ENCODE data around the gene KRTAP12-2.
"Not testable (repeated sequence)": the region's sequence is repeated elsewhere in the genome, so short reads cannot be mapped to it uniquely, and the experiment has no call there.

The KRTAP12-2 gene

GRCh38 chr21:44681861-44682579 lies 15.3 kb upstream of the KRTAP12-2 start, which contains the start of gene KRTAP12-1:
Gene KRTAP12-1 (minus strand): TSS chr21:44682163. CDS start chr21:44682123, 40 bp downstream.
- Histone ChIP-seq H3K36me3 (ENCODE audit: control insufficient read depth, insufficient read depth, low read length) (no peaks in the 10 kb centered on the region), H3K9me3 (ENCODE audit: control insufficient read depth, low read length) (no peaks in the 10 kb centered on the region), H3K27ac (ENCODE audit: low read depth, low read length, severe bottlenecking) (no peak within 1 kb of the TSS), H3K4me1 (ENCODE audit: control insufficient read depth, insufficient read depth, low read length, poor library complexity, severe bottlenecking) (no peaks in the 10 kb centered on the region), H3K4me3 (ENCODE audit: extremely low read depth, insufficient read depth, low read length, poor library complexity, severe bottlenecking) (no peak within 1 kb of the TSS)
- WGBS, 2 experiments (ENCODE audit: insufficient coverage in 2 of 2), result 88 to 90% methylated on average over 18 to 22 of the region's 23 CpGs

- Histone ChIP-seq H3K4me1 (ENCODE audit: control insufficient read depth, insufficient read depth, low read length, poor library complexity, severe bottlenecking) (no peaks in the 10 kb centered on the region), H3K36me3 (ENCODE audit: control insufficient read depth, insufficient read depth, low read length) (no peaks in the 10 kb centered on the region), H3K4me3 (ENCODE audit: extremely low read depth, insufficient read depth, low read length, poor library complexity, severe bottlenecking) (no peak overlapping the region), H3K27ac (ENCODE audit: low read depth, low read length, severe bottlenecking) (no peak overlapping the region), H3K9me3 (ENCODE audit: control insufficient read depth, low read length) (no peaks in the 10 kb centered on the region)
- 86 to 98% methylated on average over 6 of the region's 11 CpGs for WGBS, 2 experiments (ENCODE audit: insufficient coverage in 2 of 2)
These were observed 14.4 kb upstream of the KRTAP12-2 start for GRCh38 chr21:44681152-44681551.

GRCh38 chr21:44677881-44678280 lies 11.2 kb upstream of the KRTAP12-2 start:
- no peaks in the 10 kb centered on the region for H3K9me3 ChIP-seq (ENCODE audit: control insufficient read depth, low read length)
- no peak overlapping the region for H3K27ac ChIP-seq (ENCODE audit: low read depth, low read length, severe bottlenecking)
- H3K4me3 ChIP-seq (ENCODE audit: extremely low read depth, insufficient read depth, low read length, poor library complexity, severe bottlenecking), result no peak overlapping the region
- no peaks in the 10 kb centered on the region for H3K4me1 ChIP-seq (ENCODE audit: control insufficient read depth, insufficient read depth, low read length, poor library complexity, severe bottlenecking)
- 98% methylated on average over 6 to 12 of the region's 13 CpGs for WGBS, 2 experiments (ENCODE audit: insufficient coverage in 2 of 2)
- H3K36me3 ChIP-seq (ENCODE audit: control insufficient read depth, insufficient read depth, low read length), result no peaks in the 10 kb centered on the region

GRCh38 chr21:44671911-44672310 lies 5.2 kb upstream of the KRTAP12-2 start:
- H3K9me3 ChIP-seq (ENCODE audit: control insufficient read depth, low read length), result peaks cover 28% of the 10 kb centered on the region
- no peak overlapping the region for H3K4me3 ChIP-seq (ENCODE audit: extremely low read depth, insufficient read depth, low read length, poor library complexity, severe bottlenecking)
- H3K4me1 ChIP-seq (ENCODE audit: control insufficient read depth, insufficient read depth, low read length, poor library complexity, severe bottlenecking), result no peaks in the 10 kb centered on the region
- WGBS, 2 experiments (ENCODE audit: insufficient coverage in 2 of 2), result no CpG with 5 or more reads among the region's 1 CpG
- no peak overlapping the region for H3K27ac ChIP-seq (ENCODE audit: low read depth, low read length, severe bottlenecking)
- no peaks in the 10 kb centered on the region for H3K36me3 ChIP-seq (ENCODE audit: control insufficient read depth, insufficient read depth, low read length)

- no peaks in the 10 kb centered on the region for H3K4me1 ChIP-seq (ENCODE audit: control insufficient read depth, insufficient read depth, low read length, poor library complexity, severe bottlenecking)
- 84 to 87% methylated on average over 2 to 3 of the region's 3 CpGs for WGBS, 2 experiments (ENCODE audit: insufficient coverage in 2 of 2)
- no peaks in the 10 kb centered on the region for H3K36me3 ChIP-seq (ENCODE audit: control insufficient read depth, insufficient read depth, low read length)
- no peak overlapping the region for H3K27ac ChIP-seq (ENCODE audit: low read depth, low read length, severe bottlenecking)
- no peak overlapping the region for H3K4me3 ChIP-seq (ENCODE audit: extremely low read depth, insufficient read depth, low read length, poor library complexity, severe bottlenecking)
- H3K9me3 ChIP-seq (ENCODE audit: control insufficient read depth, low read length), result peaks cover 28% of the 10 kb centered on the region
These were observed 4.1 kb upstream of the KRTAP12-2 start for GRCh38 chr21:44670642-44671432.

- Histone ChIP-seq H3K27ac (ENCODE audit: low read depth, low read length, severe bottlenecking) (no peak overlapping the region), H3K36me3 (ENCODE audit: control insufficient read depth, insufficient read depth, low read length) (no peaks in the 10 kb centered on the region), H3K4me3 (ENCODE audit: extremely low read depth, insufficient read depth, low read length, poor library complexity, severe bottlenecking) (no peak overlapping the region), H3K4me1 (ENCODE audit: control insufficient read depth, insufficient read depth, low read length, poor library complexity, severe bottlenecking) (no peaks in the 10 kb centered on the region), H3K9me3 (ENCODE audit: control insufficient read depth, low read length) (peaks cover 25% of the 10 kb centered on the region)
- WGBS, 2 experiments (ENCODE audit: insufficient coverage in 2 of 2), result 83% methylated on average over 1 of the region's 1 CpG; no CpG with 5 or more reads in 1 of the 2 experiments
These were observed 885 bp upstream of the KRTAP12-2 start for GRCh38 chr21:44667612-44668011.

GRCh38 chr21:44664691-44665090 lies 2.0 kb downstream of the KRTAP12-2 start:
- peaks cover 12% of the 10 kb centered on the region for H3K9me3 ChIP-seq (ENCODE audit: control insufficient read depth, low read length)
- H3K27ac ChIP-seq (ENCODE audit: low read depth, low read length, severe bottlenecking), result no peak overlapping the region
- no peak overlapping the region for H3K4me3 ChIP-seq (ENCODE audit: extremely low read depth, insufficient read depth, low read length, poor library complexity, severe bottlenecking)
- H3K36me3 ChIP-seq (ENCODE audit: control insufficient read depth, insufficient read depth, low read length), result no peaks in the 10 kb centered on the region
- no peaks in the 10 kb centered on the region for H3K4me1 ChIP-seq (ENCODE audit: control insufficient read depth, insufficient read depth, low read length, poor library complexity, severe bottlenecking)
- WGBS, 2 experiments (ENCODE audit: insufficient coverage in 2 of 2), result 86 to 90% methylated on average over 2 to 3 of the region's 5 CpGs

- not testable (repeated sequence) for H3K4me3 ChIP-seq (ENCODE audit: extremely low read depth, insufficient read depth, low read length, poor library complexity, severe bottlenecking)
- 25 to 60% methylated on average over 2 to 3 of the region's 7 CpGs for WGBS, 2 experiments (ENCODE audit: insufficient coverage in 2 of 2)
- peaks cover 10% of the 10 kb centered on the region for H3K9me3 ChIP-seq (ENCODE audit: control insufficient read depth, low read length)
These were observed 5.2 kb downstream of the KRTAP12-2 start for GRCh38 chr21:44661567-44661966.

GRCh38 chr21:44658913-44659595 lies 7.7 kb downstream of the KRTAP12-2 start:
- Histone ChIP-seq H3K9me3 (ENCODE audit: control insufficient read depth, low read length) (peaks cover 10% of the 10 kb centered on the region), H3K27ac (ENCODE audit: low read depth, low read length, severe bottlenecking) (no peak overlapping the region), H3K4me3 (ENCODE audit: extremely low read depth, insufficient read depth, low read length, poor library complexity, severe bottlenecking) (no peak overlapping the region), H3K36me3 (ENCODE audit: control insufficient read depth, insufficient read depth, low read length) (no peaks in the 10 kb centered on the region), H3K4me1 (ENCODE audit: control insufficient read depth, insufficient read depth, low read length, poor library complexity, severe bottlenecking) (peaks cover 7% of the 10 kb centered on the region)
- WGBS, 2 experiments (ENCODE audit: insufficient coverage in 2 of 2), result 77 to 80% methylated on average over 4 to 6 of the region's 11 CpGs

More at GRCh38 chr21:44661567-44661966, 5.2 kb downstream of the KRTAP12-2 start:
- H3K36me3 ChIP-seq (ENCODE audit: control insufficient read depth, insufficient read depth, low read length); H3K27ac ChIP-seq (ENCODE audit: low read depth, low read length, severe bottlenecking); H3K4me1 ChIP-seq (ENCODE audit: control insufficient read depth, insufficient read depth, low read length, poor library complexity, severe bottlenecking): not testable (repeated sequence)

GRCh38 chr21:44658541-44658910 lies 8.2 kb downstream of the KRTAP12-2 start:
- Histone ChIP-seq H3K4me3 (ENCODE audit: extremely low read depth, insufficient read depth, low read length, poor library complexity, severe bottlenecking) (no peak overlapping the region), H3K4me1 (ENCODE audit: control insufficient read depth, insufficient read depth, low read length, poor library complexity, severe bottlenecking) (peaks cover 7% of the 10 kb centered on the region), H3K36me3 (ENCODE audit: control insufficient read depth, insufficient read depth, low read length) (no peaks in the 10 kb centered on the region), H3K9me3 (ENCODE audit: control insufficient read depth, low read length) (peaks cover 10% of the 10 kb centered on the region), H3K27ac (ENCODE audit: low read depth, low read length, severe bottlenecking) (no peak overlapping the region)
- 97 to 100% methylated on average over 3 of the region's 5 CpGs for WGBS, 2 experiments (ENCODE audit: insufficient coverage in 2 of 2)
